Skin epidermis (tissue), 12 donors: ENCODE measurements around the gene RUFY2.

ENCODE experiments used
- H3K27ac ChIP-seq, 21 experiments: fragments of 200-600 bp; sonication (generic) in 11 of 21; one replicate each; pipeline ENCODE4 v1.5.0; 2020; ENCODE audit warnings: mild to moderate bottlenecking in 3 of 21, inconsistent platforms in 2 of 21, moderate library complexity in 2 of 21
- H3K4me3 ChIP-seq, 7 experiments: fragments of 200-600 bp; sonication (generic) in 2 of 7; one replicate each; pipeline ENCODE4 v1.5.0; 2020; ENCODE audit warnings: inconsistent platforms in 2 of 7, mild to moderate bottlenecking in 2 of 7, moderate library complexity in 1 of 7

The RUFY2 gene

GRCh38 chr10:68365611-68366010 is 41.5 kb downstream of the RUFY2 start:
- Histone ChIP-seq H3K27ac (no peak overlapping the region), H3K4me3 (no peak overlapping the region)

- H3K4me3 ChIP-seq, result no peak overlapping the region
- H3K27ac ChIP-seq, result peak overlapping the region in 1 of 21 experiments; percentile 20
These were observed 42.8 kb downstream of the RUFY2 start for GRCh38 chr10:68364101-68364886.

GRCh38 chr10:68362590-68362989 is 44.5 kb downstream of the RUFY2 start:
- no peak overlapping the region for H3K27ac ChIP-seq

GRCh38 chr10:68359189-68359588 is 47.9 kb downstream of the RUFY2 start:
- Histone ChIP-seq H3K4me3 (no peak overlapping the region), H3K27ac (no peak overlapping the region)

More at GRCh38 chr10:68362590-68362989, 44.5 kb downstream of the RUFY2 start:
- no peak overlapping the region for H3K4me3 ChIP-seq

GRCh38 chr10:68353537-68353936 is 53.5 kb downstream of the RUFY2 start:
- Histone ChIP-seq H3K27ac (no peak overlapping the region), H3K4me3 (no peak overlapping the region)

- Histone ChIP-seq H3K4me3 (no peak overlapping the region), H3K27ac (no peak overlapping the region)
These were observed 58.8 kb downstream of the RUFY2 start for GRCh38 chr10:68348265-68348741.

- Histone ChIP-seq H3K27ac (no peak overlapping the region), H3K4me3 (no peak overlapping the region)
These were observed 60.3 kb downstream of the RUFY2 start for GRCh38 chr10:68346774-68347173.

GRCh38 chr10:68345621-68346020 is 61.5 kb downstream of the RUFY2 start:
- Histone ChIP-seq H3K4me3 (no peak overlapping the region), H3K27ac (no peak overlapping the region)

GRCh38 chr10:68342909-68343516 is 64.1 kb downstream of the RUFY2 start:
- H3K4me3 ChIP-seq, result no peak overlapping the region
- no peak overlapping the region for H3K27ac ChIP-seq

GRCh38 chr10:68340358-68341080 is 66.6 kb downstream of the RUFY2 start:
- no peak overlapping the region for H3K4me3 ChIP-seq

GRCh38 chr10:68336754-68337351 is 70.2 kb downstream of the RUFY2 start:
- peak overlapping the region in 1 of 21 experiments; percentile 7 for H3K27ac ChIP-seq
- no peak overlapping the region for H3K4me3 ChIP-seq

More at GRCh38 chr10:68340358-68341080, 66.6 kb downstream of the RUFY2 start:
- no peak overlapping the region for H3K27ac ChIP-seq

- Histone ChIP-seq H3K27ac (peak overlapping the region in 4 of 21 experiments; percentile 7 to 30 (median 18)), H3K4me3 (peak overlapping the region; percentile 9 to 98 (median 90))
These were observed 72.2 kb downstream of the RUFY2 start for GRCh38 chr10:68334672-68335467.

- peak overlapping the region in 18 of 21 experiments; percentile 96 to 100 (median 99) for H3K27ac ChIP-seq
- peak overlapping the region; percentile 70 to 98 (median 90) for H3K4me3 ChIP-seq
These were observed 73.3 kb downstream of the RUFY2 start for GRCh38 chr10:68333440-68334431.

- H3K27ac ChIP-seq, result peak overlapping the region; percentile 94 to 100 (median 99)
These were observed 74.0 kb downstream of the RUFY2 start for GRCh38 chr10:68333058-68333395.

GRCh38 chr10:68332259-68333057 is 74.6 kb downstream of the RUFY2 start, which contains the start of gene PBLD:
Gene PBLD, minus strand, starts transcription at chr10:68332928. Its CDS starts 26,084 bp downstream, at chr10:68306844.
- Histone ChIP-seq H3K4me3 (peak within 1 kb of the TSS; percentile 70 to 98 (median 90)), H3K27ac (peak within 1 kb of the TSS; percentile 94 to 100 (median 99))

More at GRCh38 chr10:68333058-68333395, 74.0 kb downstream of the RUFY2 start:
- H3K4me3 ChIP-seq, result peak overlapping the region; percentile 70 to 98 (median 90)

- Histone ChIP-seq H3K4me3 (peak within 1 kb of the TSS; percentile 70 to 98 (median 90)), H3K27ac (peak within 1 kb of the TSS; percentile 94 to 100 (median 99))
These were observed 75.4 kb downstream of the RUFY2 start, which contains the start of gene HNRNPH3 for GRCh38 chr10:68331455-68332258. Gene HNRNPH3, plus strand, starts transcription at chr10:68332064. Its CDS starts 5,158 bp downstream, at chr10:68337222.
